DMS114 treated with DMSO at 0.1 percent for 48 hours (cell line): ENCODE measurements around the gene SLC9A8.

Experiments used
- DNase-seq: peaks from one replicate; lab custom pipeline; 2025; ENCODE audit not compliant: unreplicated experiment; lab: John Stamatoyannopoulos, UW

The SLC9A8 gene

GRCh38 chr20:49913399-49914047, 100.9 kb downstream of the SLC9A8 start:
- DNase-seq, result no peak

- no peak for DNase-seq
Measured at GRCh38 chr20:49914310-49915117, 101.9 kb downstream of the SLC9A8 start.

- no peak for DNase-seq
Measured at GRCh38 chr20:49915118-49915379, 102.4 kb downstream of the SLC9A8 start.

- DNase-seq, result peak; percentile 95
Measured at GRCh38 chr20:49915380-49916145, 102.9 kb downstream of the SLC9A8 start, which contains the start of gene SPATA2. Gene SPATA2 (minus strand): TSS chr20:49915529. CDS start chr20:49908490, 7,039 bp downstream.

GRCh38 chr20:49916146-49917002, 103.7 kb downstream of the SLC9A8 start:
- DNase-seq, result peak; percentile 56

GRCh38 chr20:49918446-49918845, 105.8 kb downstream of the SLC9A8 start:
- no peak for DNase-seq

- DNase-seq, result no peak
Measured at GRCh38 chr20:49919009-49919408, 106.4 kb downstream of the SLC9A8 start.

- DNase-seq, result no peak
Measured at GRCh38 chr20:49919461-49919860, 106.8 kb downstream of the SLC9A8 start.

- no peak for DNase-seq
Measured at GRCh38 chr20:49924247-49924646, 111.6 kb downstream of the SLC9A8 start.

- no peak for DNase-seq
Measured at GRCh38 chr20:49925901-49926454, 113.3 kb downstream of the SLC9A8 start.

- DNase-seq, result peak; percentile 90
Measured at GRCh38 chr20:49928411-49929141, 115.9 kb downstream of the SLC9A8 start.

GRCh38 chr20:49929142-49929494, 116.5 kb downstream of the SLC9A8 start:
- no peak for DNase-seq

- DNase-seq, result no peak
Measured at GRCh38 chr20:49935746-49936152, 123.1 kb downstream of the SLC9A8 start.

- DNase-seq, result peak; percentile 96
Measured at GRCh38 chr20:49936153-49937026, 123.8 kb downstream of the SLC9A8 start, which contains the start of gene RNF114. Gene RNF114 (plus strand): TSS chr20:49936397. CDS start chr20:49936413, 16 bp downstream.

GRCh38 chr20:49937027-49937929, 124.7 kb downstream of the SLC9A8 start:
- no peak for DNase-seq

- DNase-seq, result no peak
Measured at GRCh38 chr20:49938173-49939163, 125.8 kb downstream of the SLC9A8 start.

GRCh38 chr20:49941456-49941855, 128.8 kb downstream of the SLC9A8 start:
- DNase-seq, result no peak
